HG03520 (cell line): ENCODE results near the gene C12orf76.
"Not testable (repeated sequence)": the region's sequence is repeated elsewhere in the genome, so short reads cannot be mapped to it uniquely, and the experiment has no call there.

Experiments
- ATAC-seq: cut with Tn5 transposase; IDR thresholded peaks from one replicate; pipeline ENCODE4 v1.9.1; 2021; ENCODE audit warnings: mild to moderate bottlenecking, moderate library complexity; ENCODE audit not compliant: unreplicated experiment

Gene C12orf76, protein sequence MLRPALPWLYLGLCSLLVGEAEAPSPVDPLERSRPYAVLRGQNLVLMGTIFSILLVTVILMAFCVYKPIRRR

DNA sequence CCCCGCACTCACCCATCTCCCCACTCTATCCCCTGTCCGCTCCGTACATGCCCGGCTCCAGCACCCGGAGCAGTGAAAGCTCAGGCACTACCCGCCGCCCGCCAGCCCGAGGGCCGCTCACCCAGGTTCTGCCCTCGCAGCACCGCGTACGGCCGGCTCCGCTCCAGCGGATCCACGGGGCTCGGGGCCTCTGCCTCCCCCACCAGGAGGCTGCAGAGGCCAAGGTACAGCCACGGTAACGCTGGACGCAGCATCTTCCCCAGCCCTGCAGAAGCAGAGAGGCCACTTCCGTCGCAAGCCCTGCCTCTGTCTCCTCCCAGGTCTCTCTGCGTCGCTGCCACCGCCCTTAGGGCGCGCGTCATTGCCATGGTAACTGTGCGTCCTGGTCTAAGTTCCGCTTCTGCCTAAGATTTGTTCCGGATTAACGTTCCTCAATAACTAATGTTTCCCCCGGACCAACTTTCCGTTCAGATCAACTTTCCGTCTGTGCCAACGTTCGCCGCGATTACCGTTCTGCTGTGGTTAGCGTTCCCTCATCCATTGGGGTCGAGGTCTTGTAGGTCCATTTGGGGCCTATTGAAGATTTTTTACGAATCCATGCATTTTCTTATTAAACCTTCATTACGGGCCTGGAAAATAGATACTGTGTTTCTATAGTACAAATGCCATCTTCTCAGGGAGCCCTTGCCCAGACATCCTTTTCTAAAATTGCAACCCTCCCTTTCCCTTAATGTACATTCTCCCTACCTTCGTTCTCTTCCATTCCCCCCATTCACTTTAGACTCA, at the start of gene C12orf76:
Gene C12orf76 (minus strand): TSS at position 281 of the 786 bp plus-strand sequence. CDS start 27 bp downstream, at position 254.
- peak; percentile 97 for ATAC-seq

DNA sequence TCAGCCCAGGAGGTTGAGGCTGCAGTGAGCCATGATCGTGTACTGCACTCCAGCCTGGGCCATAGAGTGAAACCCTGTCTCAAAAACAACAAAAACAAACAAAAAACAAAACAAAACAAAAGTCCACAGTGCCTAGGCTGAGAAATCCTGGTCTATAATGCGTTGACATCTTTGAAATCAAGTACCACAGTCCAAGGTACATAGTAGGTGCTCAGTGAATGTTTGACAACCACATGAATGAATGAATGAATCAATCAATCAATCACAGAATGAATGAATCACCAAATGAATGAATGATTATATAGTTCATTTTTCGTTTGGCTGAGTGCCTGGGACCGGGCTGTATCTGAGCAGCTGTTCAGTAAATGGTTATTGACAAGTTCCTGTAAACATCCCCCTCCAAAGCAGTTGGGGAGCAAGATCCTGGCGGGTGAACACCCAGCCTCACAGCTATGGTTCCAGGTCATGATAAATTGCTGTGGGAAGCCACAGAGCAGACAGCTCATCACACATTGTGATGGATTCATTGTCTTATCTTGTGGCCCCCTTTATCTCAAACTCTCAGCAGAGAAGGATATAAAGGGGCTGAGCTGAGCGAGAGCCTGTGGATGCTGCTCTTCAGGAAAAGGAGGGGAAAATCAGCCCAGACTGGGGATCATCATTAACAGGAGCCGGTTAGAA, 45.4 kb upstream of the C12orf76 start:
- ATAC-seq = no peak

DNA sequence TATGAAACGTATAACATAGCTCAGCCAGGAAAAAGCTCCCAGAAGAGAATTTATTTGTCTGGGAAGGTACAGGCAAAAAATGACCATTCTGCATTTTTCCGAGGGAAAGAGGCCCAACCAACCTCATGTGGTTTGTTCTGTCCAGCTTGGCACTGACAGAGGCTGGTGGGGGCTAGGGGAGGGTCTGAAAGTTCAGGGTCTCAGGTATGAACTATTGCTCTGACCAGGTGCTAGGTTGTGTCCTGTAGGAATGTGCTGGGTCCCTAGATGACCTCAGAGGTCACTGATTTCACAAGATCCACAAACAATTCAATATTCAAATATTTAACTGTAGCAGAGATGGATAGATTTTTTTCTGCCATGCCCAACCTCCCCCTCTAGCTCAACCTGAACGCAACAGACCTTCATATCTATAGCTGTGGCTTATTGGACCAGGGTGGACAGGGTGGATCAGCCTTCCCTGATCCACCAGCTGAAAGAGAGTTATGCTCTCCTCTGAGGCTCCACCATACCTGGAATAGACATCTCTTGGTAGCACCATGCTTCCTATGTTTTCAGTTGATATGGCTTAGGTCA, 42.9 kb upstream of the C12orf76 start:
- no peak for ATAC-seq

DNA sequence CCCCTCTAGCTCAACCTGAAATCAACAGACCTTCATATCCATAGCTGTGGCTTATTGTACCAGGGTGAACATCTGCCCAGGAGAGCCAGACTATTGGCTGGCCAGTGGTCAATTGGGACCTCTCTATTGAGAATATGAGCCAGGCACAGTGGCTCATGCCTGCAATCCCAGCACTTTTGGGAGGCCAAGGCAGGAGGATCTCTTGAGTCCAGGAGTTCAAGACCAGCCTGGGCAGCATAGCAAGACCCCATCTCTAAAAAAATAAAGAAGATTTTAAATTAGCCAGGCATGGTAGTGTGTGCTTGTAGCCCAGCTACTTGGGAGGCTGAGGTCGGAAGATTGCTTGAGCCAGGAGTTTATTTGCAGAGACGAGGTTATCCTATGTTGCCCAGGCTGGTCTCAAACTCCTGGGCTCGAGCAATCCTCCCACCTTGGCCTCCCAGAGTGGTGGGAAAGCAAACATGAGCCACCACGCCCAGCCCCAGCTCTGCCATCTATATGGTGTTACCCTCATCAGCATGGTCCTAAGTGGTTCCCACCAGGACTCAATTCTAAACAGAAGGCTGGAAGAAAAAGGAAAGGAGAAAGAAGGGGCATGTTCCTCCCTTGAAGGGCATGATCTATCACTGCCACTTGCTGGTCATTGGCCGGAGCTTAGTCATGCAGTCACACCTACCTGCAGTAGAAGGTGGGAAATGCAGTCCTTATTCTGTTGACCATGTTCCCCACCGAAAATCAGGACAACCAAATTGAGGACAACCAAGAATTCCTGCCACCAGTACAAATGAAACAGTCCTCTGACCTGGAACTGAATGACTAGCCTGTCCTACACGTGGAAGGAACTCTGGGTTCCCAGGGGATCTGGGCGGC, 42.2 kb upstream of the C12orf76 start:
- ATAC-seq = no peak

DNA sequence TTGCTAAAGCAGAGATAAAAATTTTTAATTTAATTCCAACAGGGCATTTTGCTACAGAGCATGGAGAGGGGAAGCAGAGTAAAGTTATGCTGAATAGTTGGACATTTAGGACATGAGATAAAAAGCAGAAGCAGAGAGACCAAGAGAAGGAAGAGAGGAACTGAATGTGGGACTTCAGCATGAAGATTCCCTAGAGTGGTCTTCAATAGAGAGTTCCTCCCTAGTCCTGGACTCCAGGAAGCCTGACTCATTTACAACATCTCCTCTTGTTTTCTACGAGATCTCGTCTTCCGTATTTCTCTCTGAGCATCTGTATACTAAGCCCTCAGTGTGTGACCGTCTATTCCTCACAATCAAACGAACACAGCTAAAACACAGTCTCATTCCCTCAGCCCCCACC, 40.6 kb upstream of the C12orf76 start:
- ATAC-seq = no peak

DNA sequence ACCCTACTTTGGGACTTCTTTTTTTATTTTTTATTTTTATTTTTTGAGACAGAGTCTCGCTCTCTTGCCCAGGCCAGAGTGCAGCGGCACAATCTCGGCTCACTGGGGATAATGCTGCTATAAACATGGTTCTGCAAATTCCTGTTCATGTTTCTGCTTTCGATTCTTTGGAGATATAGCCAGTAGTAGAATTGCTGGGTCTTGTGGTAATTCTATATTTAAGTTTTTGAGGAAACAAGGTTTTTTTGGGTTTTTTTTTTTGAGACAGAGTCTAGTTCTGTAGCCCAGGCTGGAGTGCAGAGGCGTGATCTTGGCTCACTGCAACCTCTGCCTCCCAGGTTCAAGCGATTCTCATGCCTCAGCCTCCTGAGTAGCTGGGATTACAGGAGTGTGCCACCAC, 39.9 kb upstream of the C12orf76 start:
- not testable (repeated sequence) for ATAC-seq

DNA sequence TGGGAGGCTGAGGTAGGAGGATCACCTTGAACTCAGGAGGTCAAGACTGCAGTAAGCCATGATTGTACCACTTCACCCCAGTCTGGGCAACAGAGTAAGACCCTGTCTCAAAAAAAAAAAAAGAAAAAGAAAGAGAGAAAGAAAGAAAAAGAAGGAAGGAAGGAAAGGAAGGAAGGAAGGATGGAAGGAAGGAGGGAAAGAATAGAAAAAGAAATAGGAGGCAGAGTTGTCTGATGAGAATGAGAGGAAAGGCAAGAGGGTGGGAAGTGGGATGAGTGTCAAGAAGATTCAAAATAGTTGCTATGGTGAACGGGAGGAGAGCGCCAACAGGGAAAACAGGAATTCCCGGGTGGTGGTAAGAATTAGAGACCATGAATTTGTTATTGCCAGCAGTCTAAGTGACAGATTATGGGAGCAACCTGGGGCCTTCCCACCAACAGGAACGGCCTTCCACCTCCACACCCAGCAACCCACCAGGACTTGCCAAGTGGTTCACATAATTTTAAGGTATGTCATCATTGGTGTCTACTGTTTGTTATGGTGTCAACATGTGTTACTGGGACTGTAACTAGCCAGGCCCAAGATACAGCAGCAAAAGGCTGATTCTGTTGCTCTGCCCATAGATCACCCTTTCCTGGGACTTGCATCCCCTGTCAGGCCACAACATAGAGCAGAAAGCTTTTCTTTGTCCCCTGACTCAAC, 36.1 kb upstream of the C12orf76 start:
- no peak for ATAC-seq

DNA sequence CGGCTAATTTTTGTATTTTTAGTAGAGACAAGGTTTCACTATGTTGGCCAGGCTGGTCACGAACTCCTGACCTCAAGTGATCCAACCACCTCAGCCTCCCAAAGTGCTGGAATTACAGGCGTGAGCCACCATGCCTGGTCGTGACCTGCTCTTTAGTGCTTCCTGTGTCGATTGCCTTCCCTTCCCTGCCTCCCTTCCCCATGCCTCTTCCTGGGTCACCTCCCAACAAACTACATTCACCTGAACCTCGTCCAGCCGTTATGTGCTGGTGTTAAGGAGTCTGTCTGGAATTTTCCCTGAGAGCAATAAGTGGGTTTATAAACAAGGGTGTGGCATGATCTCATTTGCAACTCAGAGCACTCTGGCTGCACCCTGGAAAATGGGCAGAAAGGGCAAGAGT, 32.1 kb upstream of the C12orf76 start:
- ATAC-seq = no peak

DNA sequence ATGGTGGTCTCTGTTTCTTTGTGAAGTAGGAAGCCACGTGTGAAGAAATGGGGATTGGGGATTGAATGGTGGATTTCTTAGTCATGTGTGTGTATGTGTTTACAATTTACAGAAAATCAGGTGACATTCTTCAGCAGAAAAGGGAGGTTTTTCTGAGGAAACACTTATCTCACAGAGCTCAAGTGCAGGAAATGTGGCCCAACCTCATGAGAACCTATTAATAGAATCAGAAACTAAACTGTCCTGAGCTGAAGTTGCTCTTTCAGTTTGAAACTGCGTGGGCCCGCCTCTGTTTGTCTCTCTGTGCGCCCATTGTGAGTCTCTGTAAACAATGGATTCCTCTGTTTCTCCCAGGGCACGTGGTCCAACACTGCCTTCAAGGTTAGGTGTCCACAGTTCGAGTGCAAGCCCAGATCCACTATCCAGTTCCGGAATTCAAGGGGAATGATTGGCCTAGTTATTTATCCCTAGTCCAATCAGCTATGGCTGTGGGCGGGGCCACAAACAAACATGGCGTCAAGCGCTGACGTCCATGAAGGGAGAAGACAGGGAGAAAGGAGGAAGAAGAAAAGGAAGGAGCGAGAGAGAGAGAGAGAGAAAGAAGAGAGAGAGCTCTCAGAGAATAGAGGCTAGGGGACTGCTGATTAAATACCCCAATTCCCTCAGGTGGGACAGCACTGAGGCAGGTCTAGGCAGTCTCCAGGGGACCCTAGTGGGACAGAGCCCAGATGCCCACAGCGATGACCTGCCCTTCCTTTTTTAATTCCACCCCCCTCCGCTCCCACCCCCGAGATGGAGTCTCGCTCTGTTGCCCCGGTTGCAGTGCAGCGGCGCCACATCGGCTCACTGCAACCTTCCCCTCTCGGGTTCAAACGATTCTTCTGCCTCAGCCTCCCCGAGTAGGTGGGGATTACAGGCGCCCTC, 31.4 kb upstream of the C12orf76 start:
- peak; percentile 72 for ATAC-seq

DNA sequence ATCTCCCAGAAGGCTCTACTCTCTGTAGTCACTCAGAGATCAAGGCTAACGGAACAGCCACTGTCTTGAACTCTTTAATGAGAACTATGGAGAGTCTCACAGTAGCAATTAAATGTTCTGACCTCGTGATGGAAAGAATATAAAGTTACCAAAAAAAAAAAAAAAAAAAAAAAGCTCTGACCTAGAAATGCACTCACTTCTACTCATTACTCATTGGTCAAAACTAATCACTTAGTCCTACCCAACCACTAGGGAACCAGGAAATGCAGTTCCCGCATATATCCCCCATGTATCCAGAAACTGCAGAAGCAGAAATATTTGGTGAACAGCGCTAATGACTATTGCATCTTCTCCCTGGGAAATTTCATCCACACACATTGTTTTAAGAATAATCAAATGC, 29.5 kb upstream of the C12orf76 start:
- ATAC-seq = no peak

DNA sequence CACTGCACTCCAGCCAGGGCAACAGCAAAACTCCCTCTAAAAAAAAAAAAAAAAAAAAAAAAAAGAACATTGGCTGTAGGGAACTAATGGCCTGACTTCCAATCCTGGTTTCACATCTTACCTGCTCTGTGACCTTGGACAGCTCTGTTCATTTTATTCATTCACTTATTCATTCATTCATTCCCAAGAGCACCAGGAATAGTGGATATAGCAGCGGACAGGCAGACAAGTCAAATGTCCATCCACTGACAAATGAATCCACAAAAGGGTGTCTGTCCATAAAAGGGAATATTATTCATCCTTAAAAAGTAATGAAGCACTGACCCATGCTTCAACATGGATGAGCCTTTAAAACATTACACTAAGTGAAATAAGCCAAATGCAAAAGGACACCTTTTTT, 27.6 kb upstream of the C12orf76 start:
- ATAC-seq = no peak

DNA sequence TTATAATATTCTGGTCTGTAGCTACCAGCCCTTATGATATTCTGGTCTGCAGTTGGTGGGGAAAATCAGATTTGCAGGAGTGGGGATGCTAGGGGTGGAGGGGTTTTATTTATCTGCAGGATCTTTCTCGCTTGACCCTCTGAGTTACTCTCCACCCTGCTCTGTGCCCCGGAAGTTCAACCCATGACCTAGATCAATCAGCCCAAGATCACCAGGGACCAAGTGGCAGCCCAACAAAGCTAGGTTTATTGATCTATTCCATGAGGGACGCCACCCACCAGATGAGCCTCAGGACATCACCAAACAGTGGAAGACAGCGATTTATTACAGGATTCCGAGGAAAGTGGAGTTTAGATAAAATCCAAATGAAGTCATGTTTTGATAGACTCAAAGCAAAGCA, 25.8 kb upstream of the C12orf76 start:
- no peak for ATAC-seq

DNA sequence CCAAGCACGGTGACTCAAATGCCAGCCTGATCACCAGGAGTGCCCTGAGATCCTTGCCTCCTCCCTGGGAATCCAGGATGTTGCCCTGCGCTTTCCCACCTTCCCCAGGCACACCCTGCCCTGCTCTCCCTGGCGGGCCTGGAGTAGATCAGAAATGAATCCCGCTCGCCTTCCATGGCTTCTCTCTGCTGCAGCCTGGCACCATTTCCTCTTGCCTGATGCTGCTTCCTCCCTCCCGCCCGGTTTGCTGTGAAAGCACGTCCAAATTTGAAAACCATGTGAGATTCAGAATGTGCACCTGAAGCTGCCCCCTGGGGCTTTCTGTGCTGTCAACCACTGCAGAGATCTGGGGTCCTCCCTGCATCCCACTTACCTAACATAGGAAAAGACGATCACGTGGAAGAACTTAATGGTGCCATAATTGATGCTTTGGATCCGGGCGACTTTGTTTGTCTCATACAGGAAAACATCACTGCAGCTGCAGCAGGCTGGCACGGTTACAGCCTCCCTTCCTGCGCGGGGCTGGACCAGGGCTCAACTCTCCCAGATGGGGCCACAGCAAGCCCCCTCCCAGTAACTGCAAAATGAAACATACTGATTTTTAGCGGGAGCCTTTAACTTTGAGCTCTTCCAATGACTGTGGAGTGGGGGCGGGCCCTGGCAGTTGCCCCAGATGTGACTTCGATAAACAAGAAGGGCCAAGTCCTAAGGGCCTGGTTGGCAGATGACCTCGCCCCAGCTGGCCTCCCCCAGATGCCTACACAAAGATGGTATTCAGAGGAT, 24.9 kb upstream of the C12orf76 start:
- no peak for ATAC-seq

DNA sequence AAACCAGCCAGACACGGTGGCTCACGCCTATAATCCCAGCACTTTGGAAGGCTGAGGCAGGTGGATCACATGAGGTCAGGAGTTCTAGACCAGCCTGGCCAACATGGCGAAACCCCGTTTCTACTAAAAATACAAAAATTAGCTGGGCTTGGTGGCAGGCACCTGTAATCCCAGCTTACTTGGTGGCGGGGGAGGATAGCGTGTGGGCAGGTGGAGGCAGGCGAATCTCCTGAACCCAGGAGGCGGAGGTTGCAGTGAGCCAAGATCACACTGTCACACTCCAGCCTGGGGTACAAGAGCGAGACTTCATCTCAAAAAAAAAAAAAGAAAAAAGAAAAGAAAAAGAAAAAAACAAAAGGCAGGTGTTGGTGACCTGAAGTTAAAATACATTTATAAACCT, 24.3 kb upstream of the C12orf76 start:
- not testable (repeated sequence) for ATAC-seq

DNA sequence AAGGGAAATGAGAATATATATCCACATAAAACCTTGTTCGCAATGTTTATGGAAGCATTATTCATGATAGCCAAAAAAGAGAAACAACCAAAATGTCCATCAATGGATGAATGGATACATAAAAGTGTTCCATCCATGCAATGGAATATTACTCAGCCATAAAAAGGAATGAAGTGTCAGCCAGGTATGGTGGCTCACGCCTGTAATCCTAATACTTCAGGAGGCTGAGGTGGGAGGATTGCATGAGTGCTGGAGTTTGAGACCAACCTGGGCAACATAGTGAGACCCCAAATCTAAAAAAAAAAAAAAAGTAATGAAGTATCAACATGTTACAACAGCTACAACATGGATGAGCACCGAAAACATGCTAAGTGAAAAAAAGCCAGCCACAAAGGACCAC, 23.6 kb upstream of the C12orf76 start:
- ATAC-seq = no peak

DNA sequence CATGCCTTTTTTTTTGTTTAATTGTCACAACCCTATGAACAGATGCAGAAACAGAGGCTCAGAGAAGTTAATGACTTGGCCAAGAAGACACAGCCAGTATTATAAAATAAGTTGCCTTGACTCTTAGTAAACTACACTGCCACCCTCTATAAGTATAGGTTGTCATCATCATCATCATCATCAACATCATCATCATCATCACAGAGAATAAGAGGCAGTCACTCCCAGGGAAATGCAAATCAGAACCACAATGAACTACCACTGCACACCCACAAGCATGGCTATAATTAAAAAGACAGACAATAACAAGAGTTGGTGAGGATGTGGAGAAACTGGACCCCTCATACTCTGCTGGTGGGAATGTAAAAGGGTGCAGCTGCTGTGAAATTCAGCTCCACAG, 23.2 kb upstream of the C12orf76 start:
- ATAC-seq = no peak

DNA sequence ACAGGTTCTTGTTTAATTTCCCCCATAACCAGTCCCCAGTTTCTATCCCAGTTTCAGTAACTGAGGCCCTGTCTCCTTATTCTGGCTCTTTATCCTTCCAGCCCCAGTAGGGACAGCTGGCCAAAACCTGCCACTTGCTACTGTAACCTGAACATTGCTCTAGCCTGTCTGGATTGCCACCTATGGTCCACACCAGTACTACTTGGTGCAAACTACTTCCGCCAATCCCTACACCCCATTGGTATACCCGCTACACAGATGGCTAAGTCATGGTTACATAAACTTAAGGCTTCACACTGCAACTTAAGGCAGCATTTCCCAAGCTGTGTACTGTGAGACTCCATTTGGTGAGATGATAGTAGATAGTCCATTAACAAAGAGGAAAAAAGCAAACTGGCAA, 20.3 kb upstream of the C12orf76 start:
- ATAC-seq = no peak

DNA sequence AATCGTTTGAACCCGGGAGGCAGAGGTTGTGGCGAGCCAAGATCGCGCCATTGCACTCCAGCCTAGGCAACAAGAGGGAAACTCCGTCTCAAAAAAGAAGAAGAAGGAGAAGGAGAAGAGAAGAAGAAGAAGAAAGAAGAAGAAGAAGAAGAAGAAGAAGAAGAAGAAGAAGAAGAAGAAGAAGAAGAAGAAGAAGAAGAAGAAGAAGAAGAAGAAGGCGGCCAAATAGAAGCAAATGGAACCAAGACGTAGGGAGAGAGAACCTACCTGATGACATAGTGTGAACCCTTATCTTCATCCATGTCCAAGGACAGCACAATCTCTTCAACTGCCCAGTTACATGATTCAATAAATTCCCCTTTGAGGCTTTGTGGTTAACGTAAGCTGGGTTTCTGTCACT, 19.8 kb upstream of the C12orf76 start:
- not testable (repeated sequence) for ATAC-seq

DNA sequence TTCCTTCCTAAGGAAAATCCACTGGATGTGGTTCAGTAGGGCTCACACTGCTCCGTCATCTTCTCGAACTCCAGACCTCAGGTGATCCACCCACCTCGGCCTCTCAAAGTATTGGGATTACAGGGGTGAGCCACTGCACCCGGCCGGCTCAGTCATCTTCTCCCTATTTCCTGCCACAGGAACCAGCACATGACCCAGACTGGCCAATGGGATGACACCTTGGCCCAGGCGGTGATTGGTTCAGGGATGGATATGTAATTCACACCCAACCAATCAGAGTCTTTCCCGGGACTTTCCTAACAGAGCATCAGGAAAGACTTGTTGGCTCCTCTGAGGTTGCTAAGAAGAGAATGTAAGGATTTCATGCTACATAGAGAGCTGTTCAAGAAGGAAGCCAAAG, 19.2 kb upstream of the C12orf76 start:
- no peak for ATAC-seq
